H1 (cell line): ENCODE data around the gene BACE1. TPM values are rescaled to one million over a fixed set of nuclear protein-coding genes. Genes with fewer than 3 reads are reported as not detected.

Experiments used
- FOSL1 ChIP-seq: IDR thresholded peaks from 2 replicates; pipeline ENCODE4 v1.6.1; 2011; ENCODE audit warnings: mild to moderate bottlenecking, low read depth, low read length, moderate library complexity; ENCODE audit not compliant: insufficient read depth
- HDAC2 ChIP-seq, 2 experiments: fragments of 300-600 bp in 1 of 2; sonication (generic) in 1 of 2; IDR thresholded peaks; 2 replicates each; pipeline ENCODE4 v1.6.1; 2011 to 2012; ENCODE audit warnings: low read depth in 2 of 2, low read length in 2 of 2, mild to moderate bottlenecking in 2 of 2, moderate library complexity in 2 of 2, borderline replicate concordance in 1 of 2, inconsistent platforms in 1 of 2
- JUND ChIP-seq: IDR thresholded peaks from 2 replicates; pipeline ENCODE4 v1.6.1; 2011; ENCODE audit warnings: mild to moderate bottlenecking, improper control_type of control experiment, low read length
- SIX5 ChIP-seq: IDR thresholded peaks from 2 replicates; pipeline ENCODE4 v1.6.1; 2011; ENCODE audit warnings: mild to moderate bottlenecking, low read depth, low read length
- SRF ChIP-seq: IDR thresholded peaks from 2 replicates; pipeline ENCODE4 v1.6.1; 2011; ENCODE audit warnings: mild to moderate bottlenecking, low read depth, low read length, moderate library complexity
- polyA plus RNA-seq, 7 experiments: library from polyadenylated mRNA; depleted of rRNA in 3 of 7; stranded (reverse) in 5 of 7; unstranded in 2 of 7; fragments of >200 nt in 5 of 7; fragments of 200-250 nt in 2 of 7; gene quantifications; 1 replicate in 5 of 7; 2 replicates in 1 of 7; 4 replicates in 1 of 7; pipeline versions ENCODE4 v1.2.1 to v1.2.3, GENCODE V29; 2011 to 2013; ENCODE audit warnings: missing spikeins in 2 of 7, mixed read lengths in 2 of 7
- total RNA-seq: library from RNA; stranded (reverse); fragmentation: NEBNext Ultra II Directional; extraction: Animal tissue kit (Norgen Biotek cat#: 25700); gene quantifications from 2 replicates; pipeline ENCODE4 v1.2.1, GENCODE V29; 2021
- TF ChIP-seq, protein P1 (sequence below): fragments of 300-600 bp; sonication (generic); IDR thresholded peaks from 2 replicates; pipeline ENCODE4 v1.7.1; 2012; ENCODE audit warnings: low read length, moderate library complexity, mild to moderate bottlenecking, inconsistent platforms; ENCODE audit not compliant: insufficient replicate concordance
- TF ChIP-seq, protein P2 (sequence below): IDR thresholded peaks from 2 replicates; pipeline ENCODE4 v1.6.1; 2012; ENCODE audit warnings: low read length, inconsistent platforms

Gene BACE1
- total and polyA plus RNA-seq, 2 of the 8 experiments (the other 6 are each of a cell fraction or from before 2014, with no cell fraction given) = 7.7 to 7.9 TPM

DNA sequence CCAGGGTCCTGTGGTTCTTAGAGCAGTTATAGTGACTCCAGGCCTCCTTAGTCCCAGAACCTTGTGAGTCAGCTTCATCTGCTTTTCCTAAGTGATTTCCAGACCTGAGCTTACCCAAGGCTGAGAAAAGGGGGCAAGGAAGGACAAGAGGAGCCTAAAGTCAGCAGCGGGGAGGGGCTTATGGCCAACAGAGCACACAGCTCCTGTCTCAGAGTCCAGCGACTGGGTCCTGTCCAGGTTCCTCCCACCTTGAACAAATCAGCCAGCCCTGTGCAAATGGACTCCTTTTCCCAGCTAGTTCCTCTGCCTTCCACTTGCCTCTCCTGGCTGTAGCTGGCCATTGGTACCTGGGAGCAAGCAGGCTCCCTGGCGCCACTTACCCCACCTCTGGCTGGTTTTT is 10.9 kb downstream of the BACE1 start (continued):
- TF ChIP-seq, protein P1, sequence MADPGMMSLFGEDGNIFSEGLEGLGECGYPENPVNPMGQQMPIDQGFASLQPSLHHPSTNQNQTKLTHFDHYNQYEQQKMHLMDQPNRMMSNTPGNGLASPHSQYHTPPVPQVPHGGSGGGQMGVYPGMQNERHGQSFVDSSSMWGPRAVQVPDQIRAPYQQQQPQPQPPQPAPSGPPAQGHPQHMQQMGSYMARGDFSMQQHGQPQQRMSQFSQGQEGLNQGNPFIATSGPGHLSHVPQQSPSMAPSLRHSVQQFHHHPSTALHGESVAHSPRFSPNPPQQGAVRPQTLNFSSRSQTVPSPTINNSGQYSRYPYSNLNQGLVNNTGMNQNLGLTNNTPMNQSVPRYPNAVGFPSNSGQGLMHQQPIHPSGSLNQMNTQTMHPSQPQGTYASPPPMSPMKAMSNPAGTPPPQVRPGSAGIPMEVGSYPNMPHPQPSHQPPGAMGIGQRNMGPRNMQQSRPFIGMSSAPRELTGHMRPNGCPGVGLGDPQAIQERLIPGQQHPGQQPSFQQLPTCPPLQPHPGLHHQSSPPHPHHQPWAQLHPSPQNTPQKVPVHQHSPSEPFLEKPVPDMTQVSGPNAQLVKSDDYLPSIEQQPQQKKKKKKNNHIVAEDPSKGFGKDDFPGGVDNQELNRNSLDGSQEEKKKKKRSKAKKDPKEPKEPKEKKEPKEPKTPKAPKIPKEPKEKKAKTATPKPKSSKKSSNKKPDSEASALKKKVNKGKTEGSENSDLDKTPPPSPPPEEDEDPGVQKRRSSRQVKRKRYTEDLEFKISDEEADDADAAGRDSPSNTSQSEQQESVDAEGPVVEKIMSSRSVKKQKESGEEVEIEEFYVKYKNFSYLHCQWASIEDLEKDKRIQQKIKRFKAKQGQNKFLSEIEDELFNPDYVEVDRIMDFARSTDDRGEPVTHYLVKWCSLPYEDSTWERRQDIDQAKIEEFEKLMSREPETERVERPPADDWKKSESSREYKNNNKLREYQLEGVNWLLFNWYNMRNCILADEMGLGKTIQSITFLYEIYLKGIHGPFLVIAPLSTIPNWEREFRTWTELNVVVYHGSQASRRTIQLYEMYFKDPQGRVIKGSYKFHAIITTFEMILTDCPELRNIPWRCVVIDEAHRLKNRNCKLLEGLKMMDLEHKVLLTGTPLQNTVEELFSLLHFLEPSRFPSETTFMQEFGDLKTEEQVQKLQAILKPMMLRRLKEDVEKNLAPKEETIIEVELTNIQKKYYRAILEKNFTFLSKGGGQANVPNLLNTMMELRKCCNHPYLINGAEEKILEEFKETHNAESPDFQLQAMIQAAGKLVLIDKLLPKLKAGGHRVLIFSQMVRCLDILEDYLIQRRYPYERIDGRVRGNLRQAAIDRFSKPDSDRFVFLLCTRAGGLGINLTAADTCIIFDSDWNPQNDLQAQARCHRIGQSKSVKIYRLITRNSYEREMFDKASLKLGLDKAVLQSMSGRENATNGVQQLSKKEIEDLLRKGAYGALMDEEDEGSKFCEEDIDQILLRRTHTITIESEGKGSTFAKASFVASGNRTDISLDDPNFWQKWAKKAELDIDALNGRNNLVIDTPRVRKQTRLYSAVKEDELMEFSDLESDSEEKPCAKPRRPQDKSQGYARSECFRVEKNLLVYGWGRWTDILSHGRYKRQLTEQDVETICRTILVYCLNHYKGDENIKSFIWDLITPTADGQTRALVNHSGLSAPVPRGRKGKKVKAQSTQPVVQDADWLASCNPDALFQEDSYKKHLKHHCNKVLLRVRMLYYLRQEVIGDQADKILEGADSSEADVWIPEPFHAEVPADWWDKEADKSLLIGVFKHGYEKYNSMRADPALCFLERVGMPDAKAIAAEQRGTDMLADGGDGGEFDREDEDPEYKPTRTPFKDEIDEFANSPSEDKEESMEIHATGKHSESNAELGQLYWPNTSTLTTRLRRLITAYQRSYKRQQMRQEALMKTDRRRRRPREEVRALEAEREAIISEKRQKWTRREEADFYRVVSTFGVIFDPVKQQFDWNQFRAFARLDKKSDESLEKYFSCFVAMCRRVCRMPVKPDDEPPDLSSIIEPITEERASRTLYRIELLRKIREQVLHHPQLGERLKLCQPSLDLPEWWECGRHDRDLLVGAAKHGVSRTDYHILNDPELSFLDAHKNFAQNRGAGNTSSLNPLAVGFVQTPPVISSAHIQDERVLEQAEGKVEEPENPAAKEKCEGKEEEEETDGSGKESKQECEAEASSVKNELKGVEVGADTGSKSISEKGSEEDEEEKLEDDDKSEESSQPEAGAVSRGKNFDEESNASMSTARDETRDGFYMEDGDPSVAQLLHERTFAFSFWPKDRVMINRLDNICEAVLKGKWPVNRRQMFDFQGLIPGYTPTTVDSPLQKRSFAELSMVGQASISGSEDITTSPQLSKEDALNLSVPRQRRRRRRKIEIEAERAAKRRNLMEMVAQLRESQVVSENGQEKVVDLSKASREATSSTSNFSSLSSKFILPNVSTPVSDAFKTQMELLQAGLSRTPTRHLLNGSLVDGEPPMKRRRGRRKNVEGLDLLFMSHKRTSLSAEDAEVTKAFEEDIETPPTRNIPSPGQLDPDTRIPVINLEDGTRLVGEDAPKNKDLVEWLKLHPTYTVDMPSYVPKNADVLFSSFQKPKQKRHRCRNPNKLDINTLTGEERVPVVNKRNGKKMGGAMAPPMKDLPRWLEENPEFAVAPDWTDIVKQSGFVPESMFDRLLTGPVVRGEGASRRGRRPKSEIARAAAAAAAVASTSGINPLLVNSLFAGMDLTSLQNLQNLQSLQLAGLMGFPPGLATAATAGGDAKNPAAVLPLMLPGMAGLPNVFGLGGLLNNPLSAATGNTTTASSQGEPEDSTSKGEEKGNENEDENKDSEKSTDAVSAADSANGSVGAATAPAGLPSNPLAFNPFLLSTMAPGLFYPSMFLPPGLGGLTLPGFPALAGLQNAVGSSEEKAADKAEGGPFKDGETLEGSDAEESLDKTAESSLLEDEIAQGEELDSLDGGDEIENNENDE = no peak
- TF ChIP-seq JUND (no peak), HDAC2 (IDR thresholded peaks at IDR 0.05; ENCODE audit: borderline replicate concordance in 1 of 2, low read depth in 2 of 2, low read length in 2 of 2) (no peak), FOSL1 (no peak), SIX5 (no peak), SRF (no peak)
- TF ChIP-seq, protein P2, sequence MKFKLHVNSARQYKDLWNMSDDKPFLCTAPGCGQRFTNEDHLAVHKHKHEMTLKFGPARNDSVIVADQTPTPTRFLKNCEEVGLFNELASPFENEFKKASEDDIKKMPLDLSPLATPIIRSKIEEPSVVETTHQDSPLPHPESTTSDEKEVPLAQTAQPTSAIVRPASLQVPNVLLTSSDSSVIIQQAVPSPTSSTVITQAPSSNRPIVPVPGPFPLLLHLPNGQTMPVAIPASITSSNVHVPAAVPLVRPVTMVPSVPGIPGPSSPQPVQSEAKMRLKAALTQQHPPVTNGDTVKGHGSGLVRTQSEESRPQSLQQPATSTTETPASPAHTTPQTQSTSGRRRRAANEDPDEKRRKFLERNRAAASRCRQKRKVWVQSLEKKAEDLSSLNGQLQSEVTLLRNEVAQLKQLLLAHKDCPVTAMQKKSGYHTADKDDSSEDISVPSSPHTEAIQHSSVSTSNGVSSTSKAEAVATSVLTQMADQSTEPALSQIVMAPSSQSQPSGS = no peak
